A549 (cell line): ENCODE results near the gene RLN3. TPM values are rescaled to one million over a fixed set of nuclear protein-coding genes. Genes with fewer than 3 reads are reported as not detected.
"Not testable (repeated sequence)": the region's sequence is repeated elsewhere in the genome, so short reads cannot be mapped to it uniquely, and the experiment has no call there.

Experiments
- ATAC-seq, 2 experiments: fragments of 200-7000 bp in 1 of 2; fragments of >200 bp in 1 of 2; cut with Nextera tagmentation in 1 of 2; cut with Tn5 transposase in 1 of 2; 3 replicates each; pipeline versions ENCODE4 v1.8.0 to v1.9.1; 2018 to 2020; ENCODE audit warnings: mild to moderate bottlenecking in 1 of 2, moderate library complexity in 1 of 2
- CTCF ChIA-PET: fragments of 300-600 bp; sonication (Branson Sonifier 250); formaldehyde crosslinking; extraction: SDS; loops from one replicate; lab custom pipeline; 2021; ENCODE audit warnings: antibody characterized with exemption, inconsistent platforms; lab: Yijun Ruan, JAX
- POLR2A ChIA-PET: fragments of 350-600 bp; formaldehyde crosslinking; extraction: SDS; loops from one replicate; lab custom pipeline; 2021; ENCODE audit warnings: antibody characterized with exemption, inconsistent platforms; lab: Yijun Ruan, JAX
- DNase-seq, 2 experiments: peaks; one replicate each; pipeline versions ENCODE4 v3.0.0 to v3.0.0-alpha.2; 2011 to 2016; ENCODE audit warnings: low read depth in 1 of 2, low spot score in 1 of 2
- FAIRE-seq: peaks from 2 replicates; lab custom pipeline; 2011; peaks lifted over from hg19 to GRCh38; lab: Jason Lieb, UNC
- H3K27ac ChIP-seq, 2 experiments: fragments of >200 bp; sonication (Bioruptor Twin); formaldehyde crosslinking; 3 replicates each; pipeline ENCODE4 v1.5.1; 2016 to 2017
- H3K4me1 ChIP-seq: fragments of >200 bp; sonication (Bioruptor Twin); formaldehyde crosslinking; 3 replicates; pipeline ENCODE4 v1.6.1; 2016
- H3K4me2 ChIP-seq: fragments of >200 bp; sonication (Bioruptor Twin); formaldehyde crosslinking; 3 replicates; pipeline ENCODE4 v1.6.1; 2016
- H3K4me3 ChIP-seq: fragments of >200 bp; sonication (Bioruptor Twin); formaldehyde crosslinking; 3 replicates; pipeline ENCODE4 v1.5.1; 2016
- H3K9me3 ChIP-seq: fragments of >200 bp; sonication (Bioruptor Twin); formaldehyde crosslinking; 3 replicates; pipeline ENCODE4 v1.6.1; 2016
- BHLHE40 ChIP-seq: IDR thresholded peaks from 2 replicates; pipeline ENCODE4 v1.6.1; 2012; ENCODE audit warnings: low read depth, low read length, inconsistent platforms
- CBX2 ChIP-seq: fragments of 200-600 bp; sonication (generic); IDR thresholded peaks from 2 replicates; pipeline ENCODE4 v1.6.1; 2016; ENCODE audit warnings: low read depth, mild to moderate bottlenecking, borderline replicate concordance
- CBX8 ChIP-seq: fragments of 200-600 bp; sonication (generic); IDR thresholded peaks from 2 replicates; pipeline ENCODE4 v1.6.1; 2016
- CHD4 ChIP-seq: fragments of 200-600 bp; sonication (generic); IDR thresholded peaks from 2 replicates; pipeline ENCODE4 v1.6.1; 2016; ENCODE audit warnings: antibody characterized with exemption, mild to moderate bottlenecking, borderline replicate concordance
- EHF ChIP-seq: fragments of 250-450 bp; sonication (Bioruptor Pico); IDR thresholded peaks from 2 replicates; pipeline ENCODE4 v1.5.0; 2020; ENCODE audit warnings: mild to moderate bottlenecking
- EHMT2 ChIP-seq: fragments of 200-600 bp; sonication (generic); IDR thresholded peaks from 2 replicates; pipeline ENCODE4 v1.6.1; 2016; ENCODE audit warnings: antibody characterized with exemption, low read depth, mild to moderate bottlenecking, moderate library complexity
- EP300 ChIP-seq, 2 experiments: fragments of >200 bp; sonication (Bioruptor Twin); formaldehyde crosslinking; IDR thresholded peaks; 2 replicates in 1 of 2; 3 replicates in 1 of 2; pipeline ENCODE4 v1.6.1; 2016 to 2017
- HEYL ChIP-seq: fragments of 250-450 bp; sonication (Bioruptor Pico); IDR thresholded peaks from 2 replicates; pipeline ENCODE4 v1.8.0; 2021; ENCODE audit warnings: mild to moderate bottlenecking, moderate library complexity
- HOXA7 ChIP-seq: fragments of 250-450 bp; sonication (Bioruptor Pico); IDR thresholded peaks from 2 replicates; pipeline ENCODE4 v1.5.0; 2020; ENCODE audit warnings: mild to moderate bottlenecking, moderate library complexity
- HOXB13 ChIP-seq: fragments of 250-450 bp; sonication (Bioruptor Pico); IDR thresholded peaks from 2 replicates; pipeline ENCODE4 v1.5.0; 2020; ENCODE audit warnings: low read depth, mild to moderate bottlenecking, moderate library complexity
- HOXB5 ChIP-seq: fragments of 250-450 bp; sonication (Bioruptor Pico); IDR thresholded peaks from 2 replicates; pipeline ENCODE4 v1.5.0; 2020; ENCODE audit warnings: mild to moderate bottlenecking, moderate library complexity
- KDM5A ChIP-seq: fragments of 200-600 bp; sonication (generic); IDR thresholded peaks from 2 replicates; pipeline ENCODE4 v1.6.1; 2016; ENCODE audit warnings: antibody characterized with exemption, mild to moderate bottlenecking
- MAFK ChIP-seq: fragments of 450-650 bp; IDR thresholded peaks from 2 replicates; pipeline ENCODE4 v1.6.1; 2014; ENCODE audit not compliant: partially characterized antibody
- MAZ ChIP-seq: fragments of 150-350 bp; IDR thresholded peaks from 2 replicates; pipeline ENCODE4 v1.6.1; 2014; ENCODE audit warnings: antibody characterized with exemption, low read depth, low read length, borderline replicate concordance
- PHF8 ChIP-seq: fragments of 200-600 bp; sonication (generic); IDR thresholded peaks from 2 replicates; pipeline ENCODE4 v1.6.1; 2016; ENCODE audit warnings: low read depth, mild to moderate bottlenecking, antibody characterized with exemption, moderate library complexity, borderline replicate concordance
- POLR2A ChIP-seq: IDR thresholded peaks from 2 replicates; pipeline ENCODE4 v1.6.1; 2012; ENCODE audit warnings: mild to moderate bottlenecking, low read length
- RCOR1 ChIP-seq: fragments of 150-350 bp; IDR thresholded peaks from 2 replicates; pipeline ENCODE4 v1.6.1; 2014; ENCODE audit warnings: antibody characterized with exemption, low read length, low read depth
- TFCP2L1 ChIP-seq: fragments of 250-450 bp; sonication (Bioruptor Pico); IDR thresholded peaks from 2 replicates; pipeline ENCODE4 v1.5.0; 2021; ENCODE audit warnings: mild to moderate bottlenecking
- TP53 ChIP-seq: fragments of 250-450 bp; sonication (Bioruptor Pico); IDR thresholded peaks from 2 replicates; pipeline ENCODE4 v1.5.0; 2021; ENCODE audit warnings: mild to moderate bottlenecking, moderate library complexity
- ZFP36 ChIP-seq: fragments of 450-650 bp; IDR thresholded peaks from 2 replicates; pipeline ENCODE4 v1.6.1; 2014; ENCODE audit warnings: borderline replicate concordance; ENCODE audit not compliant: partially characterized antibody
- WGBS: methylation state at CpG from one replicate; pipeline ENCODE4 v1.1.6; 2017; ENCODE audit errors: missing lambda C conversion rate; 5-methylcytosine and 5-hydroxymethylcytosine counted together
- polyA plus RNA-seq, 4 experiments: library from polyadenylated mRNA; depleted of rRNA in 3 of 4; stranded (reverse); fragments of >200 nt; fragmentation: RNase III in 1 of 4; extraction: RNeasy Plus Mini Kit Qiagen cat#74134 plus additional on column Dnase treatment in 1 of 4; gene quantifications; 2 replicates in 3 of 4; 3 replicates in 1 of 4; pipeline ENCODE4 v1.2.3, GENCODE V29; 2011 to 2017
- TF ChIP-seq, protein P1 (sequence below): fragments of >200 bp; sonication (Bioruptor Twin); formaldehyde crosslinking; IDR thresholded peaks from 3 replicates; pipeline ENCODE4 v1.6.1; 2016
- TF ChIP-seq, protein P2 (sequence below): IDR thresholded peaks from 2 replicates; pipeline ENCODE4 v1.6.1; 2012
- TF ChIP-seq, protein P3 (sequence below): fragments of >200 bp; sonication (Bioruptor Twin); formaldehyde crosslinking; IDR thresholded peaks from 3 replicates; pipeline ENCODE4 v1.5.1; 2016
- TF ChIP-seq, protein P4 (sequence below): fragments of 250-450 bp; sonication (Bioruptor Pico); IDR thresholded peaks from 2 replicates; pipeline ENCODE4 v1.5.0; 2020; ENCODE audit warnings: low read depth, mild to moderate bottlenecking, moderate library complexity
- TF ChIP-seq, protein P5 (sequence below): fragments of 150-350 bp; IDR thresholded peaks from 2 replicates; pipeline ENCODE4 v1.6.1; 2014; ENCODE audit warnings: low read depth, mild to moderate bottlenecking, low read length

The RLN3 gene
- polyA plus RNA-seq, 2 of the 4 experiments (the other 2 are of a cell fraction), result not detected

DNA sequence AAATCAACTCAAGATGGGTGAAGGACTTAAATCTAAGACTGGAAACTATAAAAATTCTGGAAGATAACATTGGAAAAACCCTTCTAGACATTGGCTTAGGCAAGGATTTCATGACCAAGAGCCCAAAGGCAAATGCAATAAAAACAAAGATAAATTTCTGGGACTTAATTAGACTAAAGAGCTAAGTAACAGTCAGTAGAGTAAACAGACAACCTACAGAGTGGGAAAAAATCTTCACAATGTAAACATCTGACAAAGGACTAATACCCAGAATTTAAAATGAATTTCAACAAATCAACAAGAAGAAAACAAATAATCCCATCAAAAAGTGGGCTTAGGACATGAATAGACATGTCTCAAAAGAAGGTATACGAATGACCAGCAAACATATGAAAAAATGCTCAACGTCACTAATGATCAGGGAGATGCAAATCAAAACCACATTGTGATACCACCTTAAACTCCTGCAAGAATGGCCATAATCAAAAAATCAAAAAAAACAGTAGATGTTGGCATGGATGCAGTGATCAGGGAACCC is 15.5 kb upstream of the RLN3 start (continued):
- TF ChIP-seq, protein P1, sequence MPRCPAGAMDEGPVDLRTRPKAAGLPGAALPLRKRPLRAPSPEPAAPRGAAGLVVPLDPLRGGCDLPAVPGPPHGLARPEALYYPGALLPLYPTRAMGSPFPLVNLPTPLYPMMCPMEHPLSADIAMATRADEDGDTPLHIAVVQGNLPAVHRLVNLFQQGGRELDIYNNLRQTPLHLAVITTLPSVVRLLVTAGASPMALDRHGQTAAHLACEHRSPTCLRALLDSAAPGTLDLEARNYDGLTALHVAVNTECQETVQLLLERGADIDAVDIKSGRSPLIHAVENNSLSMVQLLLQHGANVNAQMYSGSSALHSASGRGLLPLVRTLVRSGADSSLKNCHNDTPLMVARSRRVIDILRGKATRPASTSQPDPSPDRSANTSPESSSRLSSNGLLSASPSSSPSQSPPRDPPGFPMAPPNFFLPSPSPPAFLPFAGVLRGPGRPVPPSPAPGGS, result no peak
- no peak for TF ChIP-seq TP53
- TF ChIP-seq HOXA7, result no peak
- no peak for TF ChIP-seq HEYL (CRISPR knock-in tag)
- TF ChIP-seq, protein P2, sequence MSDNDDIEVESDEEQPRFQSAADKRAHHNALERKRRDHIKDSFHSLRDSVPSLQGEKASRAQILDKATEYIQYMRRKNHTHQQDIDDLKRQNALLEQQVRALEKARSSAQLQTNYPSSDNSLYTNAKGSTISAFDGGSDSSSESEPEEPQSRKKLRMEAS, result no peak
- no peak for TF ChIP-seq POLR2A

DNA sequence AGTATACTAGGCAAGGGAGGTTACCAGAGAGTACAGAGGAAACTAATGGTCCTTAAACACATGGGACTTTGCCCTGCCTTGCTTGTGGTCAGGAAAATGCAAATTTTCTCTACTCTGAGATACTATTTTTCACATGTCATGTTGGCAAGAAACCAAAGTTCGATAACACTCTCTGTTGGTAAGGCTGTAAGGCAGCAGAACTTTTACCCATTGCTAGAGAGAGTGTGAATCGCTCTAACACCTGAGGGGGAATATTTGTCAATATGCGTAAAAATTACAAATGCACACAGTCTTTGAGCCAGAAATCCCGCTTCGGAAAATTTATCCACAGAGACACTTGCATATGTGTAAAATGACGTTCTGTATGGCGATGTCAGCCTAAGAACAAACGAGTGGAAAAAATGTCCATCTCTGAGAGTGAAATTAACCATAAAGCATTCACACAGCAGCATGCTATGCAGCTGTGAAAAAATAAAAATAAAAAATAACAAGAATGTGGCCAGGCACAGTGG is 12.4 kb upstream of the RLN3 start:
- no peak overlapping the region for H3K4me2 ChIP-seq
- no peak for ATAC-seq

DNA sequence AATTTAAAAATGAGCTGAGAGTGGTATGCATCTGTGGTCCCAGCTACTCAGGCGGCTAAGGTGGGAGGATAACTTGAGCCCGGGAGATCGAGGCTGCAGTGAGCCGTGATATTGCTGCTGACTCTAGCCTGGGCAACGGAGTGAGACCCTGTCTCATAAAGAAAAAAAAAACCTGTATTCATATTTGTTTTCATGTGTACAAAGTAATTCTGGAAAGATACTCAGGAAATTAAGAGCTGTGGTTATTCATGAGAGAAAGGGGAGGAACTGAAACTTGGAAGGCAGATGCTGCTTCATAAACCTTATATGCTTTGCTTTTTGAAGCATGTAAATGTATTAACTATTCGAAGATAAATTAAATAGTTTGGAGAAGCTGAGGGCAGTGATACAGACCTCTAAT is 8.8 kb upstream of the RLN3 start:
- DNase-seq (no peak), FAIRE-seq (no peak), ATAC-seq (no peak)
- ChIA-PET POLR2A (no interaction called here), CTCF (interaction anchor here (1.1 to 1.7 kb wide), 2 partner anchors 23 to 65 kb away, joined by 4 to 6 read pairs; no protein-coding TSS in a partner anchor)
- Histone ChIP-seq H3K9me3 (no peaks in the 10 kb centered on the region), H3K4me2 (no peak overlapping the region), H3K4me1 (peaks cover 5% of the 10 kb centered on the region; the same call in 1 of the 3 replicates), H3K27ac (no peak overlapping the region), H3K4me3 (no peak overlapping the region)
- TF ChIP-seq EHF (no peak), CBX8 (no peak), TFCP2L1 (CRISPR knock-in tag) (no peak)
- WGBS, result 75% methylated on average over 6 of the region's 6 CpGs

More for the DNA sequence above, 12.4 kb upstream of the RLN3 start:
- 87% methylated on average over 8 of the region's 8 CpGs for WGBS
- TF ChIP-seq HOXB5 (CRISPR knock-in tag), result no peak
- no peak for TF ChIP-seq KDM5A
- no peak for TF ChIP-seq MAZ
- no peak for TF ChIP-seq EP300 (IDR thresholded peaks at IDR 0.05)
- no peak for TF ChIP-seq EHMT2
- no peak for TF ChIP-seq RCOR1
- TF ChIP-seq BHLHE40, result no peak
- TF ChIP-seq, protein P3, sequence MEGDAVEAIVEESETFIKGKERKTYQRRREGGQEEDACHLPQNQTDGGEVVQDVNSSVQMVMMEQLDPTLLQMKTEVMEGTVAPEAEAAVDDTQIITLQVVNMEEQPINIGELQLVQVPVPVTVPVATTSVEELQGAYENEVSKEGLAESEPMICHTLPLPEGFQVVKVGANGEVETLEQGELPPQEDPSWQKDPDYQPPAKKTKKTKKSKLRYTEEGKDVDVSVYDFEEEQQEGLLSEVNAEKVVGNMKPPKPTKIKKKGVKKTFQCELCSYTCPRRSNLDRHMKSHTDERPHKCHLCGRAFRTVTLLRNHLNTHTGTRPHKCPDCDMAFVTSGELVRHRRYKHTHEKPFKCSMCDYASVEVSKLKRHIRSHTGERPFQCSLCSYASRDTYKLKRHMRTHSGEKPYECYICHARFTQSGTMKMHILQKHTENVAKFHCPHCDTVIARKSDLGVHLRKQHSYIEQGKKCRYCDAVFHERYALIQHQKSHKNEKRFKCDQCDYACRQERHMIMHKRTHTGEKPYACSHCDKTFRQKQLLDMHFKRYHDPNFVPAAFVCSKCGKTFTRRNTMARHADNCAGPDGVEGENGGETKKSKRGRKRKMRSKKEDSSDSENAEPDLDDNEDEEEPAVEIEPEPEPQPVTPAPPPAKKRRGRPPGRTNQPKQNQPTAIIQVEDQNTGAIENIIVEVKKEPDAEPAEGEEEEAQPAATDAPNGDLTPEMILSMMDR, result no peak
- no peak for TF ChIP-seq ZFP36
- TF ChIP-seq, protein P4, sequence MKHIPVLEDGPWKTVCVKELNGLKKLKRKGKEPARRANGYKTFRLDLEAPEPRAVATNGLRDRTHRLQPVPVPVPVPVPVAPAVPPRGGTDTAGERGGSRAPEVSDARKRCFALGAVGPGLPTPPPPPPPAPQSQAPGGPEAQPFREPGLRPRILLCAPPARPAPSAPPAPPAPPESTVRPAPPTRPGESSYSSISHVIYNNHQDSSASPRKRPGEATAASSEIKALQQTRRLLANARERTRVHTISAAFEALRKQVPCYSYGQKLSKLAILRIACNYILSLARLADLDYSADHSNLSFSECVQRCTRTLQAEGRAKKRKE (CRISPR knock-in tag), result no peak
- TF ChIP-seq, protein P5, sequence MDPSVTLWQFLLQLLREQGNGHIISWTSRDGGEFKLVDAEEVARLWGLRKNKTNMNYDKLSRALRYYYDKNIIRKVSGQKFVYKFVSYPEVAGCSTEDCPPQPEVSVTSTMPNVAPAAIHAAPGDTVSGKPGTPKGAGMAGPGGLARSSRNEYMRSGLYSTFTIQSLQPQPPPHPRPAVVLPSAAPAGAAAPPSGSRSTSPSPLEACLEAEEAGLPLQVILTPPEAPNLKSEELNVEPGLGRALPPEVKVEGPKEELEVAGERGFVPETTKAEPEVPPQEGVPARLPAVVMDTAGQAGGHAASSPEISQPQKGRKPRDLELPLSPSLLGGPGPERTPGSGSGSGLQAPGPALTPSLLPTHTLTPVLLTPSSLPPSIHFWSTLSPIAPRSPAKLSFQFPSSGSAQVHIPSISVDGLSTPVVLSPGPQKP, result no peak
- TF ChIP-seq HOXB13 (CRISPR knock-in tag), result no peak
- TF ChIP-seq CHD4, result no peak
- no peak for TF ChIP-seq MAFK
- TF ChIP-seq, protein P2, result no peak
- TF ChIP-seq PHF8, result no peak
- TF ChIP-seq CBX2, result no peak
- H3K27ac ChIP-seq, result no peak overlapping the region
- CTCF ChIA-PET, result interaction anchor here (0.6 to 1.7 kb wide), 3 partner anchors 27 to 520 kb away, joined by 3 to 4 read pairs (median 3); no protein-coding TSS in a partner anchor
- no peaks in the 10 kb centered on the region for H3K9me3 ChIP-seq
- POLR2A ChIA-PET, result no interaction called here
- H3K4me1 ChIP-seq, result no peaks in the 10 kb centered on the region
- FAIRE-seq (no peak), DNase-seq (no peak)
- H3K4me3 ChIP-seq, result no peak overlapping the region

DNA sequence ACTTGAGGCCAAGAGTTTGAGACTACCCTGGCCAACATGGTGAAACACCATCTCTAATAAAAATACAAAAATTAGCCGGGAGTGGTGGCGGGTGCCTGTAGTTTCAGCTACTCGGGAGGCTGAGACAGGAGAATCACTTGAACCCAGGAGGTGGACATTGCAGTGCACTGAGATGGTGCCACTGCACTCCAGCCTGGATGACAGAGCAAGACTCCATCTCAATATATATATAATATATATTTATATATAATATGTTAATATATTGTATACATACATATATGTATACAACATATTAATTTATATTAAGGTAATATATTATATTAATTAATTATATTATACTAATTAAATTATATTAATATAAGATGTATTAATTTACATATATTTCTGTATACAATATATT is 8.2 kb upstream of the RLN3 start:
- H3K4me3 ChIP-seq, ATAC-seq, FAIRE-seq, POLR2A ChIA-PET, H3K4me1 ChIP-seq, H3K9me3 ChIP-seq, DNase-seq, H3K4me2 ChIP-seq, H3K27ac ChIP-seq: not testable (repeated sequence)
- CTCF ChIA-PET, result interaction anchor here (1.1 to 1.7 kb wide), 2 partner anchors 23 to 65 kb away, joined by 4 to 6 read pairs; no protein-coding TSS in a partner anchor
- WGBS, result 87% methylated on average over 3 of the region's 3 CpGs
